Activated CD4-positive, alpha-beta T cell treated with anti-CD3 and anti-CD28 coated beads, Interleukin-2, amount 10 ng/mL, durations not matched to agents 7 days and 5 days (primary cell): ENCODE measurements around the gene FNDC7. TPM values are rescaled to one million over a fixed set of nuclear protein-coding genes. Genes with fewer than 3 reads are reported as not detected.
"Not testable (repeated sequence)": the region's sequence is repeated elsewhere in the genome, so short reads cannot be mapped to it uniquely, and the experiment has no call there.

Source experiments
- CTCF ChIA-PET: fragments of 350-600 bp; sonication (Branson Sonifier 250); formaldehyde crosslinking; loops from one replicate; lab custom pipeline; 2021; ENCODE audit warnings: antibody characterized with exemption; lab: Charles Lee
- POLR2A ChIA-PET: fragments of 350-600 bp; sonication (Branson Sonifier 250); formaldehyde crosslinking; loops from one replicate; lab custom pipeline; 2021; ENCODE audit warnings: antibody characterized with exemption; lab: Charles Lee
- DNase-seq: peaks from one replicate; pipeline ENCODE4 v3.0.0-alpha.2; 2020
- H3K27ac Mint-ChIP-seq: one replicate; pipeline ENCODE4 v1.8.0; 2021; ENCODE audit warnings: mild to moderate bottlenecking, moderate library complexity, mixed read lengths
- H3K27me3 Mint-ChIP-seq: one replicate; pipeline ENCODE4 v1.8.0; 2021; ENCODE audit warnings: mixed read lengths
- H3K36me3 Mint-ChIP-seq: one replicate; pipeline ENCODE4 v1.8.0; 2021; ENCODE audit warnings: low read depth, mixed read lengths
- H3K4me1 Mint-ChIP-seq: one replicate; pipeline ENCODE4 v1.8.0; 2021; ENCODE audit warnings: mixed read lengths
- H3K4me3 Mint-ChIP-seq: one replicate; pipeline ENCODE4 v1.8.0; 2021; ENCODE audit warnings: mild to moderate bottlenecking, moderate library complexity, mixed read lengths
- H3K9me3 Mint-ChIP-seq: one replicate; pipeline ENCODE4 v1.8.0; 2021; ENCODE audit warnings: mixed read lengths
- total RNA-seq, 2 experiments: library from RNA; stranded (reverse); gene quantifications; one replicate each; pipeline ENCODE4 v1.2.3, GENCODE V29; 2021

FNDC7 gene
- total RNA-seq, 2 experiments from 2014 or later, result not detected

- Mint-ChIP-seq H3K27ac (no peak overlapping the region), H3K27me3 (no peaks in the 10 kb centered on the region), H3K4me3 (no peak overlapping the region), H3K36me3 (peaks cover 32% of the 10 kb centered on the region), H3K4me1 (peaks cover 33% of the 10 kb centered on the region), H3K9me3 (no peaks in the 10 kb centered on the region)
- CTCF ChIA-PET, result no interaction called here
- DNase-seq, result no peak
- POLR2A ChIA-PET, result no interaction called here
These were observed 36.4 kb downstream of the FNDC7 start for GRCh38 chr1:108749081-108749480.

- H3K36me3 Mint-ChIP-seq, result peaks cover 38% of the 10 kb centered on the region
- no peak for DNase-seq
- peaks cover 35% of the 10 kb centered on the region for H3K4me1 Mint-ChIP-seq
- CTCF ChIA-PET, result no interaction called here
- no peak overlapping the region for H3K4me3 Mint-ChIP-seq
- POLR2A ChIA-PET, result no interaction called here
- no peaks in the 10 kb centered on the region for H3K9me3 Mint-ChIP-seq
- no peaks in the 10 kb centered on the region for H3K27me3 Mint-ChIP-seq
- H3K27ac Mint-ChIP-seq, result no peak overlapping the region
These were observed 37.9 kb downstream of the FNDC7 start for GRCh38 chr1:108750476-108751181.

DNA sequence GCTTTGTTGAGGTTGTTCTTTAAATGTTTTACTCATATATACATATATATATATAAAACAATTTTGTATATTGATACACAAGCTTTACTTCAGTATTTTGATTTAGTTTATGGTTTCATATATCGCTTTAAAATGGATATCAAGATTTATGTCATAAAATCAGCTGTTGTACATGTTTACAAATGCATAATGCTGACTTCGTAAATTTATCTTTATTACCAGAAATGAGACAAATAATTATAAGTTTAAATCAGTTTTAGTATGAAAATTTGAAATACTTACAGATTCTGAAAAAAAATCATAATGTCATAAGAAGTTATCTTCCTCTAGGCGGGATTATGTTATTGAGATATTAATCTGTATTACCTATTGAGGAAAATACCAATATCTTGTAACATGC lies 40.7 kb downstream of the FNDC7 start:
- no peaks in the 10 kb centered on the region for H3K9me3 Mint-ChIP-seq
- no peak for DNase-seq
- H3K4me1 Mint-ChIP-seq, result peaks cover 21% of the 10 kb centered on the region
- H3K36me3 Mint-ChIP-seq, result peaks cover 36% of the 10 kb centered on the region
- no peaks in the 10 kb centered on the region for H3K27me3 Mint-ChIP-seq
- H3K27ac Mint-ChIP-seq, result no peak overlapping the region
- ChIA-PET CTCF (no interaction called here), POLR2A (no interaction called here)
- H3K4me3 Mint-ChIP-seq, result no peak overlapping the region

DNA sequence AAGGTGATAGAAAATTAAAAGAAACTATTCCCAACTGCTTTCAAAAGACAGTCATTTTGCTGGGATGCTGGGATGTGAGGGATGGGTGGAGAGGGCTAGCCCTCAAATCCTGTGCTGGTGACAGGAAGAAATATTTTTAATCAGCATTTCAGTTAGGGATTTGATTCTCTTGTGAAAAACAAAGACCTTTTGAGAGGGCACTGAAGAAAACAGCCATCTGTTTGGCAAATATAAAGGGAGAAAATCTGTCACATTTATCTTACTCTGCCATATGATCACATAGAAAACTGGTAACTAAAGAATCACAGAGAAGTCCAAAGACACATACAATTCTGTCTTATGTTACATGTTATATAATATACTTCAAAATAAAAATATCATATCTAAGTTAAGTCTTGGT lies 46.1 kb downstream of the FNDC7 start:
- no peaks in the 10 kb centered on the region for H3K9me3 Mint-ChIP-seq
- peaks cover 2% of the 10 kb centered on the region for H3K4me1 Mint-ChIP-seq
- peaks cover 40% of the 10 kb centered on the region for H3K36me3 Mint-ChIP-seq
- H3K4me3 Mint-ChIP-seq, result no peak overlapping the region
- H3K27ac Mint-ChIP-seq, result no peak overlapping the region
- POLR2A ChIA-PET, result no interaction called here
- no peaks in the 10 kb centered on the region for H3K27me3 Mint-ChIP-seq
- CTCF ChIA-PET, result no interaction called here
- DNase-seq, result no peak

DNA sequence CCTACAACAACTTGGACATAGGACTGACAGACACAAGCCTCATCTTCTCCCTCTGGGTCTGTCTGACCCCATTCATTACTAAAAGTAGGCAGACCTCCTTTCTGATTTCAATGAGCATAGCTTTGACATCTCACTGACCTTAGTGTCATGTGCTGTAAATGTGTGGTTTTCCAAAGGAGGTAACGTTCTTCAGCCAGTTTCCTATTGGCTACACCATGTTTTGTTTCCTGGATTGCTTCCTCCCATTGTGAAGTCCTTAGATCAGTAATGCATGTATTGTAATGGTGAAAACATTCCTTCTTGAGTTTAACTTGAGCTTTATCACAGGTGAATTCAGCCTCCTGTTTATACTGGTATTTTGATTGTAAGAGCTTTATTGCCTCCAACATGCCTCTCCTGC lies 54.4 kb downstream of the FNDC7 start:
- H3K9me3 Mint-ChIP-seq, result no peaks in the 10 kb centered on the region
- peaks cover 43% of the 10 kb centered on the region for H3K36me3 Mint-ChIP-seq
- H3K4me1 Mint-ChIP-seq, result no peaks in the 10 kb centered on the region
- DNase-seq, result no peak
- CTCF ChIA-PET, result interaction anchor here (0.8 to 1.5 kb wide), 3 partner anchors 11 to 75 kb away, joined by 3 to 4 read pairs (median 4); partner anchors contain the start of gene PRPF38B
- POLR2A ChIA-PET, result no interaction called here
- no peaks in the 10 kb centered on the region for H3K27me3 Mint-ChIP-seq
- H3K4me3 Mint-ChIP-seq, result no peak overlapping the region
- no peak overlapping the region for H3K27ac Mint-ChIP-seq

DNA sequence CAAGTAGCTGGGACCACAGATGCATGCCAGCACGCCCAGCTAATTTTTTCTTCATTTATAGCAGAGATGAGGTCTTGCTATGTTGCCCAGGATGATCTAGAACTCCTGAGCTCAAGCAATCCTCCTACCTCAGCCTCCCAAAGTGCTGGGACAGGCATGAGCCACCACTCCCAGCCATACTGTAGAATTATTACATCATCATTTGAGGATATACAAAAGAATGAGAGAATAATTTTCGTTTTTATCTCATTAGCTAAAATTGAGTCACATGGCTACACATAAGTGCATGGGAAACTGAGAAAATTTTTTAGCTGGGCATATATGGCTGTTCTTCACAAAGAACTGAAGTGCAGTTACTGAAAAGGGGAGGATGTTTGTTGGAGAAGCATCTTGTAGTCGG lies 55.0 kb downstream of the FNDC7 start:
- Mint-ChIP-seq H3K9me3 (no peaks in the 10 kb centered on the region), H3K4me1 (no peaks in the 10 kb centered on the region), H3K27ac (no peak overlapping the region), H3K36me3 (peaks cover 39% of the 10 kb centered on the region), H3K27me3 (no peaks in the 10 kb centered on the region), H3K4me3 (no peak overlapping the region)
- CTCF ChIA-PET, result interaction anchor here (0.8 to 1.5 kb wide), 3 partner anchors 10 to 75 kb away, joined by 3 to 4 read pairs (median 4); partner anchors contain the start of gene PRPF38B
- POLR2A ChIA-PET, result no interaction called here
- DNase-seq, result no peak

DNA sequence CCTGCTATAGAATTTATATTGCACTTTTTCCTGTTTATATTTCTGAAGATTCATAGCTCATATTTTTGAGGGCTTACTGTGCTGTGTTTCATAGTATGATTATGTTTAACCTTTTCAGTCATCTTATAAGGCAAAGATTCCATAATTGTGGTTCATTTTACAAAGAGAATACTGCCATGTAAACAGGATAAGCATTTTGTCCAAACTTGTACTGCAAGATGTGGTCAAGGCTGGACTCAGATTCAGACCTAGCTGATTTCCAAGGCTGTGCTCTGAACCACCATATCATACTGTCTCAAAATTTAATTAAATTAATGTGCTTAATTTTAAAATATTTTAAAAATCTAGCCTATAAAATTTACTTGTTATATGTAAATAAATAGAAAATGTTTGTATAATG lies 65.1 kb downstream of the FNDC7 start:
- ChIA-PET CTCF (interaction anchor here (1.9 kb wide), 1 partner anchor 10 kb away, joined by 4 read pairs; no protein-coding TSS in a partner anchor), POLR2A (no interaction called here)
- Mint-ChIP-seq H3K4me3 (no peak overlapping the region), H3K27me3 (no peaks in the 10 kb centered on the region), H3K36me3 (peaks cover 54% of the 10 kb centered on the region), H3K9me3 (no peaks in the 10 kb centered on the region), H3K27ac (no peak overlapping the region), H3K4me1 (no peaks in the 10 kb centered on the region)
- no peak for DNase-seq

DNA sequence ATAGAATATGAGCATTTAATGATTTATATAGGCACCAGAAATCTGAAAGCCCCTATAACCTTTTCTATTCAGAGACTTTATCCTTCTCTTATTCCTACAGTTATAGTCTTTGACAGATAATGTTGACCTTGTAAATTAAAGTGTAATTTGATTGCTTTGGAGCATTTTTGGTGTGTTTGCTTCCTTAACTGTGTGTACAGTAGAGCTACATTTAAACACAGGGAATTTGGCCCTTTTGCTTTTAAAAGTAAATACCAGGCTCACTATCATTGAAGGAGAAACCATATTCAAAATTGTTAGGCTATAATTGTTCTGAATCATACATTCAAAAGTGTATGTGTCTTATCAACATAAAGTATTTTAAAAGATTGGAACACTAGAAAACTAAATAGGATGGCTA lies 66.7 kb downstream of the FNDC7 start:
- ChIA-PET CTCF (no interaction called here), POLR2A (no interaction called here)
- H3K36me3 Mint-ChIP-seq, result peaks cover 60% of the 10 kb centered on the region
- H3K27ac Mint-ChIP-seq, result no peak overlapping the region
- no peaks in the 10 kb centered on the region for H3K4me1 Mint-ChIP-seq
- H3K27me3 Mint-ChIP-seq, result no peaks in the 10 kb centered on the region
- peaks cover 11% of the 10 kb centered on the region for H3K9me3 Mint-ChIP-seq
- no peak overlapping the region for H3K4me3 Mint-ChIP-seq
- no peak for DNase-seq

GRCh38 chr1:108780937-108781574 lies 68.3 kb downstream of the FNDC7 start:
- peaks cover 66% of the 10 kb centered on the region for H3K36me3 Mint-ChIP-seq
- peak overlapping the region; percentile 54 for H3K27ac Mint-ChIP-seq
- no peaks in the 10 kb centered on the region for H3K4me1 Mint-ChIP-seq
- POLR2A ChIA-PET, result no interaction called here
- no peak for DNase-seq
- no peak overlapping the region for H3K4me3 Mint-ChIP-seq
- peaks cover 24% of the 10 kb centered on the region for H3K9me3 Mint-ChIP-seq
- no peaks in the 10 kb centered on the region for H3K27me3 Mint-ChIP-seq
- CTCF ChIA-PET, result no interaction called here

DNA sequence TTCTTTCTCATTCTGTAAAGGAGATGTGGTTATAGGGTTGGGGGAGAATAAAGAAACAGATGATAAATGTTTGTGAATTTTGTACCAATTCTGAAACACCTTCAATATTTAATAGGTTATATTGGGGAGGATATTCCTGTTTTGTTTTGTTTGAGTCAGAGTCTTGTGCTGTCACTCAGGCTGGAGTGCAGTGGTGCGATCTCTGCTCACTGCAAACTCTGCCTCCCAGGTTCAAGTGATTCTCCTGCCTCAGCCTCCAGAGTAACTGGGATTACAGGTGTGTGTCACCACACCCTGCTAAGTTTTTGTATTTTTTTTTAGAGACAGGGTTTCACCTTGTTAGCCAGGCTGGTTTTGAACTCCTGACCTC lies 68.9 kb downstream of the FNDC7 start:
- CTCF ChIA-PET, H3K27ac Mint-ChIP-seq, H3K4me3 Mint-ChIP-seq, DNase-seq, H3K4me1 Mint-ChIP-seq, POLR2A ChIA-PET, H3K27me3 Mint-ChIP-seq: not testable (repeated sequence)
- H3K9me3 Mint-ChIP-seq, result peaks cover 26% of the 10 kb centered on the region
- peaks cover 68% of the 10 kb centered on the region for H3K36me3 Mint-ChIP-seq

GRCh38 chr1:108785264-108785663 lies 72.6 kb downstream of the FNDC7 start:
- no peak for DNase-seq
- ChIA-PET CTCF (interaction anchor here (1.4 kb wide), 1 partner anchor 18 kb away, joined by 3 read pairs; no protein-coding TSS in a partner anchor), POLR2A (no interaction called here)
- Mint-ChIP-seq H3K27ac (no peak overlapping the region), H3K27me3 (no peaks in the 10 kb centered on the region), H3K36me3 (peaks cover 76% of the 10 kb centered on the region), H3K4me1 (no peaks in the 10 kb centered on the region), H3K9me3 (peaks cover 26% of the 10 kb centered on the region), H3K4me3 (no peak overlapping the region)

DNA sequence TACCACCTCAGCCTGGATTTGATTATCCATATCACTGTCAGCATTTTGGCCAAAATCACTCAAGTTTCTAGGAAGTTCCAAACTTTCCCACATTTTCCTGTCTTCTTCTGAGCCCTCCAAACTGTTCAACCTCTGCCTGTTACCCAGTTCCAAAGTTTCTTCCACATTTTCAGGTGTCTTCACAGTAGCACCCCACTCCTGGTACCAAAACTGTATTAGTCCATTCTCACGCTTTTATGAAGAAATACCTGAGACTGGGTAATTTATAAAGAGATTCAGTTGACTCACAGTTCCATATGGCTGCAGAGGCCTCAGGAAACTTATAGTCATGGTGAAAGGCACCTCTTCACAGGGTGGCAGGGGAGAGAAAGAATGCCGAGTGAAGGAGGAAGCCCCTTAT lies 73.2 kb downstream of the FNDC7 start:
- ChIA-PET CTCF (no interaction called here), POLR2A (no interaction called here)
- H3K4me3 Mint-ChIP-seq, result no peak overlapping the region
- H3K9me3 Mint-ChIP-seq, result peaks cover 26% of the 10 kb centered on the region
- no peak for DNase-seq
- H3K27me3 Mint-ChIP-seq, result no peaks in the 10 kb centered on the region
- peaks cover 79% of the 10 kb centered on the region for H3K36me3 Mint-ChIP-seq
- no peak overlapping the region for H3K27ac Mint-ChIP-seq
- no peaks in the 10 kb centered on the region for H3K4me1 Mint-ChIP-seq

GRCh38 chr1:108791790-108792189 lies 79.1 kb downstream of the FNDC7 start:
- no peak for DNase-seq
- ChIA-PET POLR2A (no interaction called here), CTCF (no interaction called here)
- Mint-ChIP-seq H3K36me3 (peaks cover 67% of the 10 kb centered on the region), H3K27me3 (no peaks in the 10 kb centered on the region), H3K9me3 (peaks cover 17% of the 10 kb centered on the region), H3K4me1 (no peaks in the 10 kb centered on the region), H3K4me3 (no peak overlapping the region), H3K27ac (no peak overlapping the region)
